Right ventricle myocardium superior (tissue), 1 donor: ENCODE measurements around the gene SYTL4. TPM values are rescaled to one million over a fixed set of nuclear protein-coding genes. Genes with fewer than 3 reads are reported as not detected.
A peak's percentile ranks its signal among the peaks of the same experiment; 100 is the strongest.

Experiments used
- ATAC-seq: fragments of 200-7000 bp; cut with Tn5 transposase; one replicate; pipeline ENCODE4 v1.9.1; 2020; ENCODE audit warnings: mild to moderate bottlenecking; ENCODE audit not compliant: poor library complexity
- DNase-seq: peaks from one replicate; pipeline ENCODE4 v3.0.0-alpha.2; 2020
- intact Hi-C: fragments of 100-400 bp; cut with DNase I; formaldehyde crosslinking; loops from one replicate; pipeline ENCODE4 v1.11.2; 2022
- total RNA-seq: library from RNA; stranded (reverse); fragmentation: NEBNext Ultra II Directional; extraction: Animal tissue kit (Norgen Biotek cat#: 25700); gene quantifications from one replicate; pipeline ENCODE4 v1.2.1, GENCODE V29; 2021
- donor health status: DM: no; HTN: yes; CAD: no; lungs with severe emphysema.

The SYTL4 gene
- total RNA-seq, 1 donor from 2014 or later = 3.7 TPM

DNA sequence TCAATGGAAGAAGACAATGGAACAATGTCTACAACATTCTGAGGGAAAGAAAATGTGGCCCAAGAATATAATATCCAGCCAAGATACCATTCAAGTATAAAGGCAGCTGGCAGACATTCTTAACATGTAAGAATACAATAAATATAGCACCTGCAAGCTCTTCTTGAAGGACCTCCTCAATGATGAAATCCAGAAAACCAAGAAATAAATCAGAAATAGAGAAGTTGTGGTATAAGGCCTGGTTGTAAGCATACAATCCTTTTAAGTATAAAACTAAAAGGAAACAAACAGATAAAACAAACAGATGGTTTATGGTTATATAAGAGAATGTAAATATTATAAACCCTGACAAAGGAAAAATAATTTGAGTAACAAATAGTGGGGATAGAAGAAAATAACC is 33.4 kb downstream of the SYTL4 start:
- no peak for DNase-seq
- intact Hi-C loops = no loop called here
- ATAC-seq = no peak

DNA sequence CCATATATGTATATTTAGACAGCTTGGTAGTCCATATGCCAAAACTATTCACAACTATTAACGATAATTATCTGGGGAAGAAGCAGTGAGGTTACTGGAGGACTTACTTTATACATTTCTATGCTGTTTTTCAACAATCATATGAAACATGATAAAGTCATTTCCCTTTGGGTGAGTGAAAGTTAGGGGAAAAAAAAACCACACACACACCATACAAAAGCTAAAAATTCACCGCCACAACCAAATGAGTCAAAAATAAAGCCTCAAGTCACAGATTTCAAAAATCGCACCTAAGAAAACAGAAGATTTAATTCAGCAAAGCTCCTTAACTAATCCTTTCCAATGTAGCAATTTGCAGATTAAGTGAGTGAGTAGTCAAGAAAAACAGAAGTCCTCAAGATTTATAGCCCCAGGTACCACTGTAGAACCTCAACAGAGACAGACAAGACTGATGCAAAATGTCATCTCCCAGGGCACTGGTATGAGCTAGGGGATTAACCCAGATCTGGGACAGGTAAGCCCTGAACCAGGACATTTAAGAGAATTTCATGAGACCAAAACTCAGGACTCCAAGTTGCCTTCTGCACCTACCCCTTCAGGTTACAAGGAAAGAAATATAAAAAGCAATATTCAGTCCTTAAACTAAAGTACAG is 35.1 kb downstream of the SYTL4 start:
- intact Hi-C loops = no loop called here

DNA sequence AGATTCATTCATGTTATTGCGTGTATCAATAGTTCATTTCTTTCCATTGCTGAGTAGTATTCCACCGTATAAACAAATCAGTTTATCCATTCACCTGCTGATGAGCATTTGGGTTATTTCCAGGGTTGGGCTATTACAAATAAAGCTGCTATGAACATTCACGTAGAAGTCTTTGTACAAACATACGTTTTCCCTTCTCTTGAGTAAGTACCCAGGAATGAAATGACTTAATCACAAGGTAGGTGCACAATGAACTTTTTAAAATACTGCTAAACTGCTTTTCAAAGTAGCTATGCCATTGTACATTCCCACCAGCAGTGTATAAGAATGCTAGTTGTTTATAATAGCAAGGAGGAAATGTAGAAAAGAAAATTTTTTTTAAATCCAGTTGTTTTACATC is 35.9 kb downstream of the SYTL4 start:
- no peak for ATAC-seq
- no peak for DNase-seq
- intact Hi-C loops = no loop called here

More for the DNA sequence above, 35.1 kb downstream of the SYTL4 start:
- ATAC-seq (no peak), DNase-seq (no peak)

DNA sequence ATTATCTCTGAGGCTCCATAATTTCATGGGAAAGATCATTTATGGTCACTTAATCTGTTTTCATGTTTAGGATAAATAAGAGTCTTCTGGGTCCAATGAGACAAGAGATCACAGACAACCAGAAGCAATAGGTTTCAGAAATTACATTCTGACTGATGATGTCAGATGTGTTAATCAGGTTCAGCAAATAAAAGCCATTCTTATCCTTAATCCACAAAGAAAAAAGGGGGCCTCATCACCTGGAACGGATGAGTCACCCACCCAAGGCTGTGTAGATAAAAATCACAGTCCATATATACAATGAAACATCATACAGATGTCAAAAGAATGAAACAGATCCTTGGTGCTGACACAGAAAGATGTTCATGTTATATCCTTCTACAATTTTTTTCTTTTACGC is 36.6 kb downstream of the SYTL4 start:
- intact Hi-C loops = no loop called here
- ATAC-seq (no peak), DNase-seq (no peak)

- intact Hi-C loops = loop anchor here (5.0 kb wide), 1 partner anchor 80 kb away; no protein-coding TSS in a partner anchor
- no peak for DNase-seq
- no peak for ATAC-seq
Observed at GRCh38 chrX:100687546-100687945, 44.4 kb downstream of the SYTL4 start.

- ATAC-seq (no peak), DNase-seq (no peak)
- intact Hi-C loops = loop anchor here (5.0 kb wide), 1 partner anchor 80 kb away; no protein-coding TSS in a partner anchor
Observed at GRCh38 chrX:100687128-100687527, 44.8 kb downstream of the SYTL4 start.

DNA sequence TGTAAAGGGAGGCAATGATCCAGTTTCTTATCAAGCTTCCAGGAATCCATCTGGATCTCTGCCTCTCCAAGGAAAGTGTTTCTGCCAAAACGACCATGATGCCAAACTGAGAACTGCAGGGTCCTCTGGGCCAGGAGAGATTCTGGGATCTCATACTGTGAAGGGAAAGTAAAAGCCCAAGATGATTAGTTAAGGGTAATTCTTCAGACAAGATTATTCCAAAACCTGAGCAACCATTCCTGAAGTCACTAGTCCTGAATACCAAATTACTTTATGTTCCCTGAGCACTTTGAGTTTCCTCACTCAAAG is 46.0 kb downstream of the SYTL4 start:
- intact Hi-C loops = loop anchor here (5.0 kb wide), 1 partner anchor 81 kb away; no protein-coding TSS in a partner anchor
- DNase-seq (no peak), ATAC-seq (no peak)

DNA sequence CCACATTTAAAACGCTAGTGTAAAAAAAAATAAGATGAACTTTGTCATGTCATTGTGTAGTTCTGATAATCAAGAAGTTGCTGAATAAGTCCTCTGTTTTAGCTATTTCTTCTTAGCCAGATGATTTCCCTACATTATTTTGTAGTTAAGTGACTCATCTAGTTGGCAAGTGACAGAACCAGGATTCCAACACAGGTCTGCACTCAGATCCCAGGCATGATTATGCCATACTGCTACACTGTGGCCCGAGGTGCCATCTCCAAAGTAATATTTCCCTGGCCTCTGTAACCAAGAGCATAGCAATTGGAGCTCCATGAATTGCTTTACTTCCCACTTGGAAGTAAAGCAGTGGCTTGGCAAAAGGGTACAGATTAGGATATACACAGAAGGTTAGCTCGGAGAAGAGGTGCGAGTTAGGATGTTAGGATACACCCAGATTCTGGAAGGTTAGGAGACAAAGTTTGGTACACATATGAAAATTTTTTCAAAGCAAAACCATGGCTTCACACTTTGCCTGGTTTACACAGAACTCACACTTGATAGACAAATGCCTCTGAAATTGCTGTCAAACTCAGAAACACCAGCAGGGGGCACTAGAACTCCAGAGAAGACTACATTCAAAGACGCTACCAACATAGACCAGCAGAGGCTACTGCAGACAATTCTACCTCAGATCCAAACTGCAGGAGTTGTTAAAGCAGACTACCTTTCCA is 46.5 kb downstream of the SYTL4 start:
- DNase-seq (no peak), ATAC-seq (peak; percentile 74)
- intact Hi-C loops = loop anchor here (5.0 kb wide), 1 partner anchor 82 kb away; no protein-coding TSS in a partner anchor

- ATAC-seq (no peak), DNase-seq (no peak)
- intact Hi-C loops = no loop called here
Observed at GRCh38 chrX:100682939-100683338, 49.0 kb downstream of the SYTL4 start.

DNA sequence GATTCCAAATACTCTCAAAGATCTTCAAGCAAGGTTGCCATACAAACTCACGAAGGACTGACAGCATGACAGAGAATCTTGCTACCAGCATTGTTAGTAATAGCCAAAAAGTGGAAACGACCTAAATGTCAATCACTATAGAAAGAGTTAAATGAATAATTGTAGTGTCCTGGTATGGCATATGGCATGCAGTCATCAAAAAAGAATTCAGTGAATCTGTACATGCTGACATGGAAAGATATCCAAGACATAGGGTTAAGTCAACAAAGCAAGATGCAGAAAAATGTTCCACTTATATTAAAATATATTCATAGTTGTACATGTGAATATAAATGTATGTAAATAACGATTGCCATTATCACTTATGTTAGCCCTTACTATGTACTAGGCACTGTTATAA is 50.3 kb downstream of the SYTL4 start:
- ATAC-seq (no peak), DNase-seq (no peak)
- intact Hi-C loops = no loop called here

- no peak for DNase-seq
- ATAC-seq = no peak
- intact Hi-C loops = no loop called here
Observed at GRCh38 chrX:100680756-100681155, 51.2 kb downstream of the SYTL4 start.

DNA sequence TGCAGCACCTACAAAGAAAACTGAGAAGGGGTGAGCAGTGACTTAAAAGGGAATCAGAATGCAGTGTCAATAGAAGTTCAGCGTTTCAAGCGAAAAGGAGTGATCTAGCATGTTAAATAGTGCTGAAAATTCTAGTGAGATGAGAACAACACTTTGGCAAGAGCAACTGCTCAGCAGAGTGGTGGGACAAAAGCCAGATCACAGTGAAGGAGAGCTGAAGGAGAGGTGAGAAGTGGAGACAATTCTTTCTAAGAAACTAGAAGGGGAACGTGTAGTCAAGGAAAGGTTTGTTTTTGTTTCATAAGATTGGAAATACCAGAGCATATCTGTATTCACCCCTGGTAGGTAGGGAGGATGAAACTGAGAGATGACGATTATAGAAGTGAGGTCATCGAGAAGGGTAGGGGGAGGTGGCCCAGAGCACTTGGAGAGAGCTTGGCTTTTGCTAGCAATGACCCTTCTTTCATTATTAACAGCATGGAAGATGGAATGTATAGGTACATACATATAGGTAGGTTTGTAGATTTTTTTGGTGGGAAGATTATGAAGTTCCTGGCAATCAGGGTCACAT is 54.2 kb downstream of the SYTL4 start:
- no peak for DNase-seq
- ATAC-seq = no peak
- intact Hi-C loops = no loop called here

DNA sequence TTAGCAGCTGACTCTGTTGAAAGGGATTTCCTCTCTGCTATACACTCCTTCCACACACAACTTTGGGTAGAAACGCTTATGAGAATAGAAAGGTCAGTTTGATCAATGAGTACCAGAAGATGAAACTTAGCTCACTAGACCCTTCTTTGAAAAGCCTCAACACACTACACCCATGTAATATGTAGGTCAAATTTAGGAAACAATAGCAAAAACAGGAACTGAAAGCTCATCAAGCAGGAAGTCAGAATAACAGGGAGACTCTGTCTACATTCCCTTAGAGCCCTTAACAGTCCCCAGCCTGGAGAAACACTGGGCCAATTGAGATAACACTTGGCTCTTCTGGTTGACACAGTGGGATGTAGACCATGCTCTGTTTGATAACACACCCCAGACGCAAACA is 57.2 kb downstream of the SYTL4 start:
- intact Hi-C loops = no loop called here
- no peak for ATAC-seq
- no peak for DNase-seq

DNA sequence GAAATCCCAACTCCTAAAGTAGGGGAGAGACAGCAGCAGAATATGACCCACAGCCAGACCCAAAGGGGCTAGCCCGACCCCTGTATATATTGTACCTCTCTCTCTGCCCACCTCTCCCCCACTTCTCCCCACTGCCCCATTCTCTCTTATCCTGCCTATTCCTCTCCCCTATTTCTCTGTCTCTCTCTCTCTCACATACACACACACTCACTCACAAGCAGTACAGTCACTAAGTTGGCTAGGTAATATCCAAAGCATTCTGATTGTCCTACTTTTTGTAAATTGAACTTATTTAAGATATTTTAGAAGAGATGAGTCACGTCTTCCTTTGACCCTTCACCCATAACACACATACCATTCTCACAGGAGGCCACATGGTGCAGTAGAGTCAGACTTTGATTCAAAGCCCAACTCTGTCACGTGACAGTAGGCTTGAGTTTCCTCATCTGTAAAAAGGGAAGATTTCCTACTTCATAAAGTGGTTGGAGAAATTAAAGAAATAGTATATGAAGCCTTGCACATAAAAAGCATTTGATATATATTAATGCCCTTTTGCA is 58.4 kb downstream of the SYTL4 start:
- ATAC-seq (no peak), DNase-seq (no peak)
- intact Hi-C loops = no loop called here

- intact Hi-C loops = no loop called here
- no peak for ATAC-seq
- no peak for DNase-seq
Observed at GRCh38 chrX:100672966-100673365, 59.0 kb downstream of the SYTL4 start.

- intact Hi-C loops = no loop called here
- DNase-seq = no peak
- ATAC-seq = no peak
Observed at GRCh38 chrX:100663642-100664041, 68.3 kb downstream of the SYTL4 start.

DNA sequence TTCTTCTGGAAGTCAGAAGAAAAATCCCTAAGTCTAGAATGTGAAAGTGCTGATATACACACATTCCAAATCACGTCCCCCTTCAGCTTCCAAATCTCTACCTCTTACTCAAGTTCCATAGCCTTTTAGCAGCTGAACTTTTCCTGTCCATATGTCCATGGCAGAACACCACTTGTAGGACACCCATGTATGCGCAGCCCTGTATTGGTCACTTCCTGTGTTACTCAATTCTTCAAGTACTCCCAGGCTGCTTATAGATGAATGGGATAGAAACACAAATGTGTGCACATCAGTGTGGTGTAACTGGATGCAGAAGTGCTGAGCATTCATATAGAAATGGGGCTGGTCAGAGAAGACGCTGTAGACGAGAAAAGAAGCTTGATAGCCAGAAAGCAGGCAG is 69.1 kb downstream of the SYTL4 start:
- intact Hi-C loops = no loop called here
- ATAC-seq (no peak), DNase-seq (no peak)

GRCh38 chrX:100662170-100662569 is 69.8 kb downstream of the SYTL4 start:
- ATAC-seq (no peak), DNase-seq (no peak)
- intact Hi-C loops = no loop called here

GRCh38 chrX:100659431-100660137 is 72.3 kb downstream of the SYTL4 start:
- DNase-seq = no peak
- intact Hi-C loops = no loop called here
- ATAC-seq = no peak
